HG03064 (cell line): Measurements from ENCODE around the gene MAP2K5.

Experiments
- ATAC-seq: cut with Tn5 transposase; IDR thresholded peaks from one replicate; pipeline ENCODE4 v1.9.1; 2021; ENCODE audit warnings: low read depth; ENCODE audit not compliant: unreplicated experiment

MAP2K5 gene

GRCh38 chr15:67745073-67746006, 202.8 kb downstream of the MAP2K5 start:
- ATAC-seq = no peak

- ATAC-seq = no peak
These were observed 203.5 kb downstream of the MAP2K5 start for GRCh38 chr15:67746022-67746421.

GRCh38 chr15:67746450-67746849, 203.9 kb downstream of the MAP2K5 start:
- no peak for ATAC-seq

GRCh38 chr15:67747921-67748320, 205.4 kb downstream of the MAP2K5 start:
- ATAC-seq = no peak

GRCh38 chr15:67750371-67750770, 207.9 kb downstream of the MAP2K5 start:
- ATAC-seq = no peak

- no peak for ATAC-seq
These were observed 211.4 kb downstream of the MAP2K5 start for GRCh38 chr15:67753891-67754290.

- no peak for ATAC-seq
These were observed 212.8 kb downstream of the MAP2K5 start for GRCh38 chr15:67755264-67755663.

- ATAC-seq = no peak
These were observed 213.4 kb downstream of the MAP2K5 start for GRCh38 chr15:67755936-67756335.

GRCh38 chr15:67758619-67759300, 216.3 kb downstream of the MAP2K5 start:
- ATAC-seq = no peak

GRCh38 chr15:67760901-67761300, 218.4 kb downstream of the MAP2K5 start:
- ATAC-seq = no peak

GRCh38 chr15:67761343-67761742, 218.8 kb downstream of the MAP2K5 start:
- no peak for ATAC-seq

GRCh38 chr15:67762610-67763368, 220.3 kb downstream of the MAP2K5 start:
- ATAC-seq = peak; percentile 89

GRCh38 chr15:67765701-67766100, 223.2 kb downstream of the MAP2K5 start:
- ATAC-seq = no peak

GRCh38 chr15:67766968-67767367, 224.5 kb downstream of the MAP2K5 start:
- ATAC-seq = no peak

GRCh38 chr15:67768313-67768977, 225.9 kb downstream of the MAP2K5 start:
- no peak for ATAC-seq

- ATAC-seq = no peak
These were observed 227.2 kb downstream of the MAP2K5 start for GRCh38 chr15:67769497-67770357.

- ATAC-seq = no peak
These were observed 227.8 kb downstream of the MAP2K5 start for GRCh38 chr15:67770358-67770628.

- ATAC-seq = no peak
These were observed 228.8 kb downstream of the MAP2K5 start for GRCh38 chr15:67771189-67771800.

- ATAC-seq = no peak
These were observed 232.1 kb downstream of the MAP2K5 start for GRCh38 chr15:67774626-67775025.
